Measurements from ENCODE around the gene LY6G6F. TPM values are rescaled to one million over a fixed set of nuclear protein-coding genes. Genes with fewer than 3 reads are reported as not detected.

The LY6G6F gene
- total and polyA plus RNA-seq, 2 of the 13 experiments (the other 11 are each of a cell fraction or from before 2014, with no cell fraction given), result not detected

DNA sequence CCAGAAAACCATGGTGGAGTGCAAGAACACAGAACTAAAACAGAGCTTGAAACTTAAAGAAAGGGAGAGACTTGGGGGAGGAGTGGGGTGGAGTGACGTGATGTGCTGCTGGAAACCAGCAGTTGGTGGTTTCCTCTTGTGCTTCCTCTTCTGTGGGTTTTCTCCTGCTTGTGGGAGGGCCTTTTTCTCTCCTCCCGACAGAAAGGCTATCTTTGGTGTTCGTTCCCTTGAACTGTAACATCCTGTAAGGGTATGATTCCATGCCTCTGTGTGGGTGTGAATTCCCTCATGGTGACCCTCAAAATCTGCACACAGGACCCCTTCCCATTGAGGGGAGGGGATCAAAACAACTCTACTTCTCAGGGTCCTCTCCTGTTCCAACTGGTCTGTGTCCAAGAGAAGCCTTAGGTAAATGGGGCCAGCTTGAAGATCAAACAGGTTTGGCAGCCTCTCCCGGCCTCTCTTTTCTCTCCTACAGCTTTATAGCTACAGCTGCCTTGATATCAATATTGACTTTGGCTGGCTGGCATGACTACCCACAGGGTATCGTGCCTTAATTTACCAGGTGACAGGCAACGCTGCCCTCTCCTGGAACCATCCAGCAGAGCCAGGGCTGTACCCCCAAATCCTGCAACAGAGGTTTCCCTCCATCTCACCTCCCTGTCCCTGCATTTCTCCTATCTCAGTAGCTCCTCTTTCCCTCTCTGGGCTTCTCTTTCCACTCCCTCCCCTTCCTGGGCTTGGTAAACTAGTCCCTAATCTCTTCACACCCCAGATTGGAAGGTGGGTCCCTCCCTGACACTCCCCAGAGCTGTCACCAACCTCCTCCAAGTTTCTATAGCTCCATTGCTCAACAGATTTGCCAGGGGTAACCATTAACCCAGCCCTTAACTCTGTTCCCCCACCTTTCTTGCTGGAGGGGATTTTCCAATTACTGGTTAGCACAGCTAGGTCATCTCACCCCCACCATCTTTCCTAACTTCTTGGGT is 31.6 kb downstream of the LY6G6F start (continued):
- TF ChIP-seq, protein P1, sequence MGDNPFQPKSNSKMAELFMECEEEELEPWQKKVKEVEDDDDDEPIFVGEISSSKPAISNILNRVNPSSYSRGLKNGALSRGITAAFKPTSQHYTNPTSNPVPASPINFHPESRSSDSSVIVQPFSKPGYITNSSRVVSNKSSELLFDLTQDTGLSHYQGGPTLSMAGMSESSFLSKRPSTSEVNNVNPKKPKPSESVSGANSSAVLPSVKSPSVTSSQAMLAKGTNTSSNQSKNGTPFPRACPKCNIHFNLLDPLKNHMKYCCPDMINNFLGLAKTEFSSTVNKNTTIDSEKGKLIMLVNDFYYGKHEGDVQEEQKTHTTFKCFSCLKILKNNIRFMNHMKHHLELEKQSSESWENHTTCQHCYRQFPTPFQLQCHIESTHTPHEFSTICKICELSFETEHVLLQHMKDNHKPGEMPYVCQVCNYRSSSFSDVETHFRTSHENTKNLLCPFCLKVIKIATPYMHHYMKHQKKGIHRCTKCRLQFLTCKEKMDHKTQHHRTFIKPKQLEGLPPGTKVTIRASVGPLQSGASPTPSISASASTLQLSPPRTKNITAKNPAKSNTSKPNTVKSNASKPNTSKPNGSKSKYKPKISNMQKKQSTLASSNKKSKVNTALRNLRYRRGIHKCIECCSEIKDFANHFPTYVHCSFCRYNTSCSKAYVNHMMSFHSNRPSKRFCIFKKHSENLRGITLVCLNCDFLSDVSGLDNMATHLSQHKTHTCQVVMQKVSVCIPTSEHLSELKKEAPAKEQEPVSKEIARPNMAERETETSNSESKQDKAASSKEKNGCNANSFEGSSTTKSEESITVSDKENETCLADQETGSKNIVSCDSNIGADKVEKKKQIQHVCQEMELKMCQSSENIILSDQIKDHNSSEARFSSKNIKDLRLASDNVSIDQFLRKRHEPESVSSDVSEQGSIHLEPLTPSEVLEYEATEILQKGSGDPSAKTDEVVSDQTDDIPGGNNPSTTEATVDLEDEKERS (CRISPR knock-in tag; IDR thresholded peaks at IDR 0.05), result no peak
- no peak for TF ChIP-seq RFX3 (CRISPR knock-in tag; IDR thresholded peaks at IDR 0.05)
- TF ChIP-seq, protein P2, sequence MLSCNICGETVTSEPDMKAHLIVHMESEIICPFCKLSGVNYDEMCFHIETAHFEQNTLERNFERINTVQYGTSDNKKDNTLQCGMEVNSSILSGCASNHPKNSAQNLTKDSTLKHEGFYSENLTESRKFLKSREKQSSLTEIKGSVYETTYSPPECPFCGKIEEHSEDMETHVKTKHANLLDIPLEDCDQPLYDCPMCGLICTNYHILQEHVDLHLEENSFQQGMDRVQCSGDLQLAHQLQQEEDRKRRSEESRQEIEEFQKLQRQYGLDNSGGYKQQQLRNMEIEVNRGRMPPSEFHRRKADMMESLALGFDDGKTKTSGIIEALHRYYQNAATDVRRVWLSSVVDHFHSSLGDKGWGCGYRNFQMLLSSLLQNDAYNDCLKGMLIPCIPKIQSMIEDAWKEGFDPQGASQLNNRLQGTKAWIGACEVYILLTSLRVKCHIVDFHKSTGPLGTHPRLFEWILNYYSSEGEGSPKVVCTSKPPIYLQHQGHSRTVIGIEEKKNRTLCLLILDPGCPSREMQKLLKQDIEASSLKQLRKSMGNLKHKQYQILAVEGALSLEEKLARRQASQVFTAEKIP (CRISPR knock-in tag; IDR thresholded peaks at IDR 0.05; ENCODE audit: borderline replicate concordance), result no peak
- no peak for TF ChIP-seq ZBTB2 (CRISPR knock-in tag; IDR thresholded peaks at IDR 0.05; ENCODE audit: low read depth)
- no peak for TF ChIP-seq PAWR (CRISPR knock-in tag; IDR thresholded peaks at IDR 0.05; ENCODE audit: borderline replicate concordance)
- peak; percentile 82; the same call in 1 of the 2 replicates for TF ChIP-seq ISL2 (CRISPR knock-in tag; IDR thresholded peaks at IDR 0.05)
- no peak for TF ChIP-seq AKAP8 (CRISPR knock-in tag; IDR thresholded peaks at IDR 0.05)
- peak; percentile 81; the same call in 1 of the 2 replicates for TF ChIP-seq ZNF333 (CRISPR knock-in tag; IDR thresholded peaks at IDR 0.05; ENCODE audit: borderline replicate concordance)
- peak; percentile 98 for TF ChIP-seq CEBPG (CRISPR knock-in tag; IDR thresholded peaks at IDR 0.05)
- TF ChIP-seq GRHL1 (CRISPR knock-in tag; conservative IDR thresholded peaks at IDR 0.05), result no peak
- peak; percentile 18; the same call in 1 of the 2 replicates for TF ChIP-seq HNF4G (IDR thresholded peaks at IDR 0.05; ENCODE audit: borderline replicate concordance, low read depth, low read length)
- no peak; the same call in 1 of the 2 replicates for TF ChIP-seq HNF4G (CRISPR knock-in tag; IDR thresholded peaks at IDR 0.05; ENCODE audit: borderline replicate concordance, low read depth)
- TF ChIP-seq ERF (CRISPR knock-in tag; IDR thresholded peaks at IDR 0.05), result peak; percentile 75
- TF ChIP-seq CC2D1A (CRISPR knock-in tag; IDR thresholded peaks at IDR 0.05), result no peak
- TF ChIP-seq PAX8 (CRISPR knock-in tag; IDR thresholded peaks at IDR 0.05; ENCODE audit: borderline replicate concordance), result no peak
- no peak for TF ChIP-seq ZNF446 (CRISPR knock-in tag; IDR thresholded peaks at IDR 0.05)
- TF ChIP-seq, protein P3, sequence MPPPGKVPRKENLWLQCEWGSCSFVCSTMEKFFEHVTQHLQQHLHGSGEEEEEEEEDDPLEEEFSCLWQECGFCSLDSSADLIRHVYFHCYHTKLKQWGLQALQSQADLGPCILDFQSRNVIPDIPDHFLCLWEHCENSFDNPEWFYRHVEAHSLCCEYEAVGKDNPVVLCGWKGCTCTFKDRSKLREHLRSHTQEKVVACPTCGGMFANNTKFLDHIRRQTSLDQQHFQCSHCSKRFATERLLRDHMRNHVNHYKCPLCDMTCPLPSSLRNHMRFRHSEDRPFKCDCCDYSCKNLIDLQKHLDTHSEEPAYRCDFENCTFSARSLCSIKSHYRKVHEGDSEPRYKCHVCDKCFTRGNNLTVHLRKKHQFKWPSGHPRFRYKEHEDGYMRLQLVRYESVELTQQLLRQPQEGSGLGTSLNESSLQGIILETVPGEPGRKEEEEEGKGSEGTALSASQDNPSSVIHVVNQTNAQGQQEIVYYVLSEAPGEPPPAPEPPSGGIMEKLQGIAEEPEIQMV (CRISPR knock-in tag; IDR thresholded peaks at IDR 0.05; ENCODE audit: low read depth), result peak; percentile 83
- TF ChIP-seq ATF7 (IDR thresholded peaks at IDR 0.05), result no peak; the same call in 1 of the 2 replicates
- TF ChIP-seq ATF7 (CRISPR knock-in tag; IDR thresholded peaks at IDR 0.05), result no peak
